HCT116 (cell line): Measurements from ENCODE around the gene BRIP1.

ENCODE experiments used
- CEBPB ChIP-seq: IDR thresholded peaks from 2 replicates; pipeline ENCODE4 v1.6.1; 2012; ENCODE audit warnings: low read depth
- EZH2 ChIP-seq: fragments of 200-600 bp; sonication (generic); IDR thresholded peaks from 2 replicates; pipeline ENCODE4 v1.6.1; 2017; ENCODE audit warnings: antibody characterized with exemption, mixed run types
- TF ChIP-seq, protein P1 (sequence below), 3 experiments: fragments of 200-600 bp in 1 of 3; sonication (generic) in 1 of 3; IDR thresholded peaks in 2 of 3; conservative IDR thresholded peaks in 1 of 3; 2 replicates each; pipeline ENCODE4 v1.5.1; 2012 to 2017; ENCODE audit warnings: low read depth in 2 of 3, low read length in 2 of 3, antibody characterized with exemption in 1 of 3, borderline replicate concordance in 1 of 3, control low read depth in 1 of 3, mild to moderate bottlenecking in 1 of 3, mixed read lengths in 1 of 3, mixed run types in 1 of 3, moderate library complexity in 1 of 3; ENCODE audit not compliant: insufficient read depth in 1 of 3

GRCh38 chr17:61746248-61746985 is 116.9 kb downstream of the BRIP1 start:
- TF ChIP-seq, protein P1, sequence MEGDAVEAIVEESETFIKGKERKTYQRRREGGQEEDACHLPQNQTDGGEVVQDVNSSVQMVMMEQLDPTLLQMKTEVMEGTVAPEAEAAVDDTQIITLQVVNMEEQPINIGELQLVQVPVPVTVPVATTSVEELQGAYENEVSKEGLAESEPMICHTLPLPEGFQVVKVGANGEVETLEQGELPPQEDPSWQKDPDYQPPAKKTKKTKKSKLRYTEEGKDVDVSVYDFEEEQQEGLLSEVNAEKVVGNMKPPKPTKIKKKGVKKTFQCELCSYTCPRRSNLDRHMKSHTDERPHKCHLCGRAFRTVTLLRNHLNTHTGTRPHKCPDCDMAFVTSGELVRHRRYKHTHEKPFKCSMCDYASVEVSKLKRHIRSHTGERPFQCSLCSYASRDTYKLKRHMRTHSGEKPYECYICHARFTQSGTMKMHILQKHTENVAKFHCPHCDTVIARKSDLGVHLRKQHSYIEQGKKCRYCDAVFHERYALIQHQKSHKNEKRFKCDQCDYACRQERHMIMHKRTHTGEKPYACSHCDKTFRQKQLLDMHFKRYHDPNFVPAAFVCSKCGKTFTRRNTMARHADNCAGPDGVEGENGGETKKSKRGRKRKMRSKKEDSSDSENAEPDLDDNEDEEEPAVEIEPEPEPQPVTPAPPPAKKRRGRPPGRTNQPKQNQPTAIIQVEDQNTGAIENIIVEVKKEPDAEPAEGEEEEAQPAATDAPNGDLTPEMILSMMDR (IDR thresholded peaks at IDR 0.05 in 2 of 3, conservative IDR thresholded peaks at IDR 0.05 in 1 of 3; ENCODE audit: borderline replicate concordance in 1 of 3, insufficient read depth in 1 of 3, low read depth in 2 of 3, low read length in 2 of 3) = no peak
- TF ChIP-seq EZH2 (no peak), CEBPB (no peak)
